Measurements from ENCODE around the gene ADAM15.

DNA sequence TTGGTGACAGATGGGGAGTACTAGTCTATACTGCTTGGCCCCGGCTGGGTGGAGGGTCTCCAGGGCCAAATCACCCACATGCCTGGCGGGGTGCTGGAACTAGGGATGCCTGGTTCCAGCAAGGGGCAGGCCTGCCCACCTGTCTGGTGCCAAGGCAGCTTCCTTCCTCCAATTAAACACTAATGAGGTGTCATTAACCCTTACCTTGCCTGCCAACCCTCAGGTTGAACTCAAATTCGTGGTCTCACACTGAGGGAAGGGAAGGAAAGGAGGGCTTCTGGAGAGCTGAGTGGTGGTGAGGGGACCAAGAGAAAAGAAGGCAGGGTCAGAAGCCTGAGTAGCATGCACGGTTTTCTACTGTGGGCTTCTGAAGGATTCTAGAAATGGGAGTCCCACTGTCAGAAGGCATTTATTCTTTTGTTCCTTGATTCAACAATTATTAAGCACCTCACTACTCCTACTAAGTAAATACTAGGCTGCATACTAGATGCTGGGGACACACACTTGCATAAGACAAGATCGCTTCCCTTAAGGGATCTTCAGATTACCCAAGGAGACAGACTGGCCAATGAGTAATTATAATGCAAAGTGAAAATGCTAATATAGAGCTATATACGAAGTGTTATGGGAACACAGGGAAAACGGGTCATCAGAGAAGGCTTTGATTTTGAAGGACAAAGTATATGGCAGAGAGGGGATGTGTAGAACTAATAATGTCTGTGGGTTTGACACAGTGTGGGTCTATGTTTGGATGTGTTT lies 21.6 kb downstream of the ADAM15 start:
- TF ChIP-seq, protein P1, sequence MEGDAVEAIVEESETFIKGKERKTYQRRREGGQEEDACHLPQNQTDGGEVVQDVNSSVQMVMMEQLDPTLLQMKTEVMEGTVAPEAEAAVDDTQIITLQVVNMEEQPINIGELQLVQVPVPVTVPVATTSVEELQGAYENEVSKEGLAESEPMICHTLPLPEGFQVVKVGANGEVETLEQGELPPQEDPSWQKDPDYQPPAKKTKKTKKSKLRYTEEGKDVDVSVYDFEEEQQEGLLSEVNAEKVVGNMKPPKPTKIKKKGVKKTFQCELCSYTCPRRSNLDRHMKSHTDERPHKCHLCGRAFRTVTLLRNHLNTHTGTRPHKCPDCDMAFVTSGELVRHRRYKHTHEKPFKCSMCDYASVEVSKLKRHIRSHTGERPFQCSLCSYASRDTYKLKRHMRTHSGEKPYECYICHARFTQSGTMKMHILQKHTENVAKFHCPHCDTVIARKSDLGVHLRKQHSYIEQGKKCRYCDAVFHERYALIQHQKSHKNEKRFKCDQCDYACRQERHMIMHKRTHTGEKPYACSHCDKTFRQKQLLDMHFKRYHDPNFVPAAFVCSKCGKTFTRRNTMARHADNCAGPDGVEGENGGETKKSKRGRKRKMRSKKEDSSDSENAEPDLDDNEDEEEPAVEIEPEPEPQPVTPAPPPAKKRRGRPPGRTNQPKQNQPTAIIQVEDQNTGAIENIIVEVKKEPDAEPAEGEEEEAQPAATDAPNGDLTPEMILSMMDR (IDR thresholded peaks at IDR 0.05; ENCODE audit: low read depth, low read length): no peak
- no peak for TF ChIP-seq POLR2A (IDR thresholded peaks at IDR 0.05; ENCODE audit: extremely low read depth, insufficient read length)
